HG02610 (cell line): Measurements from ENCODE around the gene ILKAP.
"Not testable (repeated sequence)": the region's sequence is repeated elsewhere in the genome, so short reads cannot be mapped to it uniquely, and the experiment has no call there.

Experiments
- ATAC-seq: cut with Tn5 transposase; IDR thresholded peaks from one replicate; pipeline ENCODE4 v1.9.1; 2021; ENCODE audit warnings: mild to moderate bottlenecking, moderate library complexity; ENCODE audit not compliant: unreplicated experiment

The ILKAP gene

GRCh38 chr2:238202326-238203093 lies 985 bp downstream of the ILKAP start:
- no peak for ATAC-seq

- ATAC-seq = no peak
These were observed 13.1 kb downstream of the ILKAP start for GRCh38 chr2:238190445-238190844.

- no peak for ATAC-seq
These were observed 15.6 kb downstream of the ILKAP start for GRCh38 chr2:238187618-238188548.

GRCh38 chr2:238183821-238184220 lies 19.7 kb downstream of the ILKAP start:
- ATAC-seq = no peak

GRCh38 chr2:238182362-238182761 lies 21.1 kb downstream of the ILKAP start:
- no peak for ATAC-seq

GRCh38 chr2:238180554-238180953 lies 22.9 kb downstream of the ILKAP start:
- ATAC-seq = no peak

- no peak for ATAC-seq
These were observed 26.9 kb downstream of the ILKAP start for GRCh38 chr2:238176613-238177012.

GRCh38 chr2:238174701-238175100 lies 28.8 kb downstream of the ILKAP start:
- ATAC-seq = no peak

GRCh38 chr2:238174291-238174690 lies 29.2 kb downstream of the ILKAP start:
- no peak for ATAC-seq

- ATAC-seq = no peak
These were observed 29.8 kb downstream of the ILKAP start for GRCh38 chr2:238173692-238174091.

GRCh38 chr2:238172439-238172838 lies 31.1 kb downstream of the ILKAP start:
- ATAC-seq = no peak

GRCh38 chr2:238171575-238172187 lies 31.8 kb downstream of the ILKAP start:
- ATAC-seq = no peak

- ATAC-seq = not testable (repeated sequence)
These were observed 32.4 kb downstream of the ILKAP start for GRCh38 chr2:238171072-238171431.

GRCh38 chr2:238170386-238171071 lies 33.0 kb downstream of the ILKAP start:
- no peak for ATAC-seq

- no peak for ATAC-seq
These were observed 33.7 kb downstream of the ILKAP start for GRCh38 chr2:238169708-238170251.

GRCh38 chr2:238169048-238169707 lies 34.3 kb downstream of the ILKAP start:
- ATAC-seq = no peak

- no peak for ATAC-seq
These were observed 35.1 kb downstream of the ILKAP start for GRCh38 chr2:238168196-238169047.

GRCh38 chr2:238167761-238168160 lies 35.7 kb downstream of the ILKAP start:
- ATAC-seq = no peak

GRCh38 chr2:238167344-238167715 lies 36.2 kb downstream of the ILKAP start:
- no peak for ATAC-seq
